NCI-H82 treated with DMSO at 0.1 percent for 48 hours (cell line): ENCODE measurements around the gene PDE1A.

Source experiments
- DNase-seq: peaks from one replicate; lab custom pipeline; 2025; ENCODE audit not compliant: unreplicated experiment; lab: John Stamatoyannopoulos, UW

Gene PDE1A

DNA sequence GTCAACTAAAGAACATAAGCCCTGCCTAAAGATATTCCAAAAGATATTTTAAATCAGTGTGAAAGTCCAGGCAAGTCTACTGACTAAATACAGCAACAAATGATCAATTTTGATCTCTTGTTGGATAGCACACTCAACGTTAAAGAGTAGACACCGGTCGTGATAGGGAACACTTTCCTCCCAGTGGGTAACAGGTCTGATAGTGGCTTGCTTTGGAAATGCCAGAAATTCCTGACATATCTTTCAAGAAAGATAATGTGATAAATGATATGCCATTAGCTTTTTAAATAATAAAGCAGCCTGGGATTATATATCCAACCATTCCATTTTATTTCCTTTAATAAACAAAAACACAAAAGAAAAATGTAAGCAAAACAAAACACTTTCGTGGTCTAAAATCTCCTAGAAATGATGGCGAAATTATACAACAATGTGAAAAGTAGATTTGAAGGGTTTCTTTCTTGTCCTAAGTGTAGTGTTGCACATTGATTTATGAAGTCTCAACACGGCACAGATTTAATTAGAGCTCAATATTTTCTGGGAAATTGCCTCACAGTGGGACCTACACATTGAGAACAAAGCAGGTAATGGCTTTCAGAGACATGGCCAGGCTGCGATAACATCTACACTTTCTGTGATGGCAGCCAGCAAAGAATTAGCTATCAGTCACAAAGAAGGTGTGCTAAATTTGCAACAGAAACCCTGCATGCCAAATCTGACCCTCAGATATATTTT is 282.6 kb downstream of the PDE1A start:
- no peak for DNase-seq

DNA sequence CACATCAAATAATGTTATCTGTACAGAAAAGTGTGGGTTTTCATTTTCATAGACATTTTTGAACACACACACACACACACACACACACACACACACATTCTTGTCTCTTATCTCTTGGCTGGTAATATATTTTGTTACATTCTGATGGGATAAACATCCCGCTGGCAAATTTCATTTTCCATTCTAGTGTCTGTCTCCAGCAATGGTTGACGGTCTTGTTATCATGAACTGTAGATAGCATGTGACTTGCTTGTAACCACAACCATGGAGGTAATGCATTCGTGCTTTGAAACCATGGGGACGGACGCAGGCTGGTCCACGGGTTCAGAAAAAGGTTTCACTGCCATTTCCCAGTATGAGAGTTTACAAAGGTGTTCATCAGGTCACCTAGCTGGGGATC is 284.8 kb downstream of the PDE1A start:
- DNase-seq = no peak

GRCh38 chr2:182134201-182134600 is 292.6 kb downstream of the PDE1A start:
- no peak for DNase-seq

DNA sequence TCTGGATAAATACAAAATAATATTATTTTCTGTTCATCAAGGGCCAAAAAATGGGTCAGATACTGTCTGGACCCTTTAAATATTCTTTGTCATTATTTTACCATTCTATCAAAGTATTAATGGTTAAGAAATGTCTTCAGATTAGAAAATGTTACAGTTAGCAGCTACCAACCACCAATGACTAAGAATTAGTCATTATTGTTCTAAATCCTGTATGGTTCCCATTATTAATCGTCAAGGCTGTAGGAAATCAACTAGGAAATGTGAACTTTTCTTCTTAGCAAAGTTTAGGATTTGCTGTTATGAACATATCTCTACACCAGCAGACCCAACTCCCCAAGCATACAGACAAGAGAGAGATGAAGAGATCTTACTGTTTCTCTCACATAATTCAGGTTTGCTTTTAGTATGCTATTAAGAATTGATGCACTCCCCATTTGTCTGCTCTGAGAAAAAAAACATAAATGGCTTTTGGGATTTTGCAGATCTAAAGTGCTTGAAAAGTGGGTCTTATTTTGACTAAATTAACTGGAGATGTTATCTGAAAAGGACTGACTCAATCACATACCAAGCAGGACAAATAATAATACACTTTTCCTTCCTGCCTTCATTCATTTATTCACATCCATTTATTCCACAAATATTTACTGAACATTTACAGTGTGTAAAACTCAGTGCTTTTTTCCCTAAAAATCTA is 293.5 kb downstream of the PDE1A start:
- no peak for DNase-seq

- DNase-seq = no peak
Observed at GRCh38 chr2:182132605-182133004, 294.2 kb downstream of the PDE1A start.

- no peak for DNase-seq
Observed at GRCh38 chr2:182128821-182129707, 297.8 kb downstream of the PDE1A start.

GRCh38 chr2:182117196-182117595 is 309.6 kb downstream of the PDE1A start:
- DNase-seq = no peak

GRCh38 chr2:182116774-182117173 is 310.1 kb downstream of the PDE1A start:
- no peak for DNase-seq

- no peak for DNase-seq
Observed at GRCh38 chr2:182115258-182115657, 311.6 kb downstream of the PDE1A start.

DNA sequence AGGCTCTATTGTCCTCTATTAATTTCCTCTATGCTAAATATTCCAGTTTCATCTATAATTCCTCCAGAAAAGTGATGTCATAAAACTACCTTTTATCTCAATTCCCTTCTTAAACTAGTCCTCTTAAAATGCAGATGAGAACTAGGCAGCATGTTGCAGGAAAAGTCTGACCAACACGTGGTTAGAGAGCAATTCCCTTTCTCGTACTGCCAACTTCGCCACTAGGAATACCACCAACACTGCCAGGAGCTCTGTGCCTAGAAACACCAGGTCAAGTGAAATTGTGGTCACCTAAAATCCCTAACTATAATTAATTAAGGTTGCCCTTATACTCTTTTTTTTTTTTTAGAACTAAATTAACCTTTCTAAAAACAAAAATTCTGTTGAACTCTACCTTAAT is 313.5 kb downstream of the PDE1A start:
- no peak for DNase-seq

- DNase-seq = no peak
Observed at GRCh38 chr2:182110347-182110746, 316.5 kb downstream of the PDE1A start.

- no peak for DNase-seq
Observed at GRCh38 chr2:182103526-182103925, 323.3 kb downstream of the PDE1A start.

GRCh38 chr2:182101263-182101662 is 325.6 kb downstream of the PDE1A start:
- DNase-seq = no peak

DNA sequence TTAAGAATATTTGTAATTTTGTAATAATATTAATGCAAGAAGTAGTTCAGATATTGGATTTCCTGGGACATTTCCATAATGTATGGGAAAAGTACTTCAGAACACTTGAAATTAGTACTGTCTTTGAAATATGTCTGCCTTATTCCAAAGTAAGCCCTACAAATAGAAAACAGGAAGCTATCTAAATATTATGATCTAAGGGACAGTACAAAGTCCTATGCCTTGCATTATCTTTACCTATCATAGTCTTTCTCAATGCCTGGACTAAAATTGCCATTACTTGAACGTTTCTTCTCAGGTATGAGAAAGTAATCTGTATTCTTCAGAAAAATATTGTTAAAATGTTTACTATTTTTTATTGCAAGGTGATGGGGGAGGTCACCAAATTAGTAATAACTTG is 328.2 kb downstream of the PDE1A start:
- no peak for DNase-seq

DNA sequence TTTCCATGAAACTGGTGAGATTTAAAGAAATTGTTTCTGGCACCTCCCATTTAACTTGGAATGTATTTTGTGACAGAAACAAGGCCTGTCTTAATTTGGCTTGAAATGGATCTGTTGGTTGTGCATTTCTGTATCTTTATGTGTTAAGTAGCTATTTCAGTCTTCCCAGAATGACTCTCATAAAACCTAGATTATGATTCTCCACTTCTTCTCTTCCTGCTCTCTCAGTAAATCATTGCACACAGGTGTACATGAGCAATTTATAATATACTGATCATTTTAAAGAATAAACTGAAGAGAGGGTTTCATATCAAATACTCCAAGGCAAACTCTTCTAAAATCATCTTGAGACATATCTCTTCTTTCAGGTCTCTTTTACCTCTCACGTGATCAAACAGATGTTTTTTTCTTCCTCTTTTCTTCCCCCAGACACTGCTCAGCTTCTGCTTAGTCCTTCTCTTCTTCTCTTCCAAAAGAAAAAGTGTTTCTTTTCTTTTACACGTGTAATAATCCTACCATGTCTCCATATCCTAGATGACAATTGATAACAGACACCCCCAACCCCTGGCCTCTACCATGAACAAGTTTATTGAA is 329.2 kb downstream of the PDE1A start:
- DNase-seq = no peak

GRCh38 chr2:182090486-182090885 is 336.4 kb downstream of the PDE1A start:
- no peak for DNase-seq
